ENCODE measurements around the gene GPC6.

Gene GPC6

GRCh38 chr13:93360021-93360420 lies 133.4 kb downstream of the GPC6 start:
- TF ChIP-seq TAF1 (IDR thresholded peaks at IDR 0.05; ENCODE audit: borderline replicate concordance, low read depth, low read length) (no peak), POLR2A (IDR thresholded peaks at IDR 0.05; ENCODE audit: low read depth, low read length) (no peak), POLR2AphosphoS5 (IDR thresholded peaks at IDR 0.05; ENCODE audit: low read depth, low read length) (no peak)
- no peak for FAIRE-seq
- no peak for DNase-seq (ENCODE audit: insufficient read length)

GRCh38 chr13:93361703-93362102 lies 135.1 kb downstream of the GPC6 start:
- no peak for TF ChIP-seq POLR2A (IDR thresholded peaks at IDR 0.05; ENCODE audit: low read depth, low read length)
- FAIRE-seq: no peak
- no peak for DNase-seq (ENCODE audit: insufficient read length)

- TF ChIP-seq POLR2AphosphoS5 (IDR thresholded peaks at IDR 0.05; ENCODE audit: low read depth, low read length) (no peak), POLR2A (IDR thresholded peaks at IDR 0.05; ENCODE audit: low read depth, low read length) (no peak), TAF1 (IDR thresholded peaks at IDR 0.05; ENCODE audit: borderline replicate concordance, low read depth, low read length) (no peak)
- FAIRE-seq (no peak), DNase-seq (ENCODE audit: insufficient read length) (no peak)
Measured at GRCh38 chr13:93364166-93364565, 137.6 kb downstream of the GPC6 start.

DNA sequence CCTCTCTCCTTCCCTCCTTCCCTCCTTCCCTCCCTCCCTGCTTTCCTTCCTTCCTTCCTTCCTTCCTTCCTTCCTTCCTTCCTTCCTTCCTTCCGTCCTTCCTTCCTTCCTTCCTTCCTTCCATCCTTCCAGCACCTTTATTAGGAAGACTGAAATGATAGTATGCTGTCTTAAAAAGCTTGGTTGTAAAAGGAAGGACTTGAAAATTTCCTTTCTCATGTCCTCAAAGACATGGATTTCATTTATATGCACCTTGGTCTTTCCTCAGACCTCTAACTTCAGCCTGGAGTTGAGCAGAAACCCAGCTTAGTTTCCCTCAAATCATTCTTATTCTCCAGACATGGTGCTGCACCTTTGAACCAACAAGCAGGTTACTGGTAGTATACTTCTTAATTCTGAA lies 141.7 kb downstream of the GPC6 start:
- TF ChIP-seq POLR2AphosphoS5 (IDR thresholded peaks at IDR 0.05; ENCODE audit: low read depth, low read length): no peak
- no peak for TF ChIP-seq POLR2A (IDR thresholded peaks at IDR 0.05; ENCODE audit: low read depth, low read length)
- no peak for TF ChIP-seq TAF1 (IDR thresholded peaks at IDR 0.05; ENCODE audit: borderline replicate concordance, low read depth, low read length)
- no peak for FAIRE-seq
- DNase-seq (ENCODE audit: insufficient read length): no peak

- DNase-seq (ENCODE audit: insufficient read length) (no peak), FAIRE-seq (no peak)
- TF ChIP-seq TAF1 (IDR thresholded peaks at IDR 0.05; ENCODE audit: borderline replicate concordance, low read depth, low read length) (no peak), POLR2AphosphoS5 (IDR thresholded peaks at IDR 0.05; ENCODE audit: low read depth, low read length) (no peak), POLR2A (IDR thresholded peaks at IDR 0.05; ENCODE audit: low read depth, low read length) (no peak)
Measured at GRCh38 chr13:93368718-93369117, 142.1 kb downstream of the GPC6 start.

GRCh38 chr13:93372856-93373255 lies 146.2 kb downstream of the GPC6 start:
- no peak for DNase-seq (ENCODE audit: insufficient read length)
- FAIRE-seq: no peak
- TF ChIP-seq POLR2AphosphoS5 (IDR thresholded peaks at IDR 0.05; ENCODE audit: low read depth, low read length): no peak
- no peak for TF ChIP-seq TAF1 (IDR thresholded peaks at IDR 0.05; ENCODE audit: borderline replicate concordance, low read depth, low read length)
- TF ChIP-seq POLR2A (IDR thresholded peaks at IDR 0.05; ENCODE audit: low read depth, low read length): no peak

DNA sequence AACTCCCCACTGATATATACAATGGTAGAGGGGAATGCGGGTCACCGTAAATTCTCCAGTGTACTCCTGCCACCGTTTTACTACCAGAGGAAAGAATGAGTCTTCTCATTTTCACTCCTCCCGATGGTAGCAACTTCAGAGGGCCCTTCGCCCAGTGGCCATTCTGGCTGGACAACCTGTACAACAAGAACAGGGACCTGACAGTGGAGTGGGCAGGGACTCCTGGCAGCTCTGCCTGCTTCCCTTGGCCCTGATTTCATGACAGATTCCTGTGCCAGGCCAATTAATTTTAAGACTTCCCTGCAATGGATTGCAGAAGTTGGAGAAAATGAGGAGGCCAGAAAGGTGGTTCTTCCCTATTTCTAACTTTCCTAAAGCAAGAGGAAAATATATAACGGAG lies 148.9 kb downstream of the GPC6 start:
- no peak for DNase-seq (ENCODE audit: insufficient read length)
- TF ChIP-seq TAF1 (IDR thresholded peaks at IDR 0.05; ENCODE audit: borderline replicate concordance, low read depth, low read length) (no peak), POLR2AphosphoS5 (IDR thresholded peaks at IDR 0.05; ENCODE audit: low read depth, low read length) (no peak), POLR2A (IDR thresholded peaks at IDR 0.05; ENCODE audit: low read depth, low read length) (no peak)
- FAIRE-seq: no peak

GRCh38 chr13:93377196-93377595 lies 150.6 kb downstream of the GPC6 start:
- DNase-seq (ENCODE audit: insufficient read length) (no peak), FAIRE-seq (no peak)
- TF ChIP-seq POLR2A (IDR thresholded peaks at IDR 0.05; ENCODE audit: low read depth, low read length) (no peak), POLR2AphosphoS5 (IDR thresholded peaks at IDR 0.05; ENCODE audit: low read depth, low read length) (no peak), TAF1 (IDR thresholded peaks at IDR 0.05; ENCODE audit: borderline replicate concordance, low read depth, low read length) (no peak)

DNA sequence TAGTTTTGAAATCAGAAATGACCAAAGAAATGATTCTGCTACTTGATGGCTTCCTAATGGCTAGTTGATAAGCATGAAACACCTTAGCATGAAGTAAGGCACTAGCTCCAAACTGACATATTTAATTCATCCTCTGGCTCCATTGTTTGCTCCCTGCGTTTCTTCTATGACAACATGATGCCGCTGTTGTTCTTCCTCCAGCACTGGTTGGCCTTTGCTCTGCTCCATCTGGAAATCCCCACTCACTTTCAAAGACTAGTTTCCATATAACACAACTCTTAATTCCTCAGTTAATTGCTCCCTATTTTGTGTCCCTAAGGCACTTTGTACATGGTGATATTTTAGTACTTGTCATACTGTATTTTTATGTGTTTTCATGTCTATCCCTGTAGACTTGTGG lies 151.6 kb downstream of the GPC6 start:
- FAIRE-seq (no peak), DNase-seq (ENCODE audit: insufficient read length) (no peak)
- no peak for TF ChIP-seq POLR2AphosphoS5 (IDR thresholded peaks at IDR 0.05; ENCODE audit: low read depth, low read length)
- TF ChIP-seq POLR2A (IDR thresholded peaks at IDR 0.05; ENCODE audit: low read depth, low read length): no peak
- no peak for TF ChIP-seq TAF1 (IDR thresholded peaks at IDR 0.05; ENCODE audit: borderline replicate concordance, low read depth, low read length)

DNA sequence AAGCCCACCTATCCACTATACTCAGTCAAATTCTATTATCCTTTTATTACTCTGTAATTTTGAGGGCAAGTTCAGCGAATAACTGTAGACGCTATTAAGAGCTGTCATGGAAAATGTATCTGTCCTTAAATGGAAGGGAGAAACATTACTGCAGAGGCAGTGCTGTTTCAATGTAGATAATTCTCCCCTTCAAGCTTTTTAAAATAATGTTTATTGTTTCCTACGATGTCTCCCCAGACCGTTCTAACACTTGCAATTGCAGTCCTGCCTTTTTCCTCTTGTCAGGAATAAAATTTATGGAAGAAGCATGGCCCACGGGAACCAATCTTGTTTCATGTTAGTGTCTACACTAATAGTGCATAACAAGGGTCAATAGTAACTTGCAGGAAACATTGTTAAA lies 159.5 kb downstream of the GPC6 start:
- TF ChIP-seq POLR2AphosphoS5 (IDR thresholded peaks at IDR 0.05; ENCODE audit: low read depth, low read length) (no peak), TAF1 (IDR thresholded peaks at IDR 0.05; ENCODE audit: borderline replicate concordance, low read depth, low read length) (no peak), POLR2A (IDR thresholded peaks at IDR 0.05; ENCODE audit: low read depth, low read length) (no peak)
- no peak for FAIRE-seq

GRCh38 chr13:93388701-93389100 lies 162.1 kb downstream of the GPC6 start:
- no peak for FAIRE-seq
- TF ChIP-seq POLR2A (IDR thresholded peaks at IDR 0.05; ENCODE audit: low read depth, low read length) (no peak), POLR2AphosphoS5 (IDR thresholded peaks at IDR 0.05; ENCODE audit: low read depth, low read length) (no peak), TAF1 (IDR thresholded peaks at IDR 0.05; ENCODE audit: borderline replicate concordance, low read depth, low read length) (no peak)
- no peak for DNase-seq (ENCODE audit: insufficient read length)

More for the DNA sequence above, 159.5 kb downstream of the GPC6 start:
- DNase-seq (ENCODE audit: insufficient read length): no peak

DNA sequence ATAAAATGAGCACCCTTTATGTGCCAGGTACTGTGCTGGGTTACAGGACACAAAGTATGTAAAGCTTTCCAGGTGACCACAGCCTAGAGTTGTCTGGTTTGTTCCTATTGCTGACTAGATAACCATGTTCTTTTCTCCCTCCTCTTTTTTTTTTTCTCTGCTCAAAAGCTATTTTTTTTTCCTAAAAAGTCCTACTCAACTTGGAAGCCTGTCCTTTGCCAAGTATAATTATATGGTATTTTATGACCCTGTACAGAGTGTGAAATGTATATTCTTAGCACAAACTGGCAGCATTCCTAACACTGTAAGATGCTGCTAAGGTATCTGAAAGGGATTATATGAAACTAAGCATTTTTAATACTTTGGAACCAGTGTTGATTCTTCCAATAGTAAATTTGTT lies 171.0 kb downstream of the GPC6 start:
- no peak for DNase-seq (ENCODE audit: insufficient read length)
- no peak for FAIRE-seq
- TF ChIP-seq POLR2AphosphoS5 (IDR thresholded peaks at IDR 0.05; ENCODE audit: low read depth, low read length) (no peak), POLR2A (IDR thresholded peaks at IDR 0.05; ENCODE audit: low read depth, low read length) (no peak), TAF1 (IDR thresholded peaks at IDR 0.05; ENCODE audit: borderline replicate concordance, low read depth, low read length) (no peak)
